GM12873 (cell line): ENCODE data around the gene TEAD4.

Experiments used
- TF ChIP-seq, protein P1 (sequence below): IDR thresholded peaks from 2 replicates; pipeline ENCODE4 v1.5.1; 2012; ENCODE audit warnings: low read depth, mild to moderate bottlenecking, moderate library complexity, low read length, control low read depth; ENCODE audit not compliant: insufficient read depth; ENCODE audit errors: missing control alignments

Gene TEAD4

DNA sequence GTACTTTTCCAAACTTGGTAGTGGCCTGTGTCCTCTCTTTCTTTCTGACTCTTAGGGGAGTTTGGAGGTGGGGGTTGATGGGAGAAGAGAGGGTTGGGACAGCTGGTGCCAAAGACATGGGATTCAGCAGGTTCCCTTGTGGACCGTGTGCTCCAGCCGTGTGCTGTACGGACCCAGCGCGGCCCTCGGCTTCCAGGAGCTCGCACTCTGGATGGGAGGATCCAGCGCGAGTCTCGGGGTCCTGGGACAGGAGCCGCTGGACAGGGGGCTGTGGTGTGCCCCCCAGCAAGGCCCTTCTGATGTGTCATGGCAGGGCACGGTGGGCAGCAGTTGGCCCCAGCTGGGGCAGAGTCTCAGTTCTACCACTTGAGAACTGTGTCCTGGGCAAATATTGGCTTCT is 73.0 kb downstream of the TEAD4 start:
- TF ChIP-seq, protein P1, sequence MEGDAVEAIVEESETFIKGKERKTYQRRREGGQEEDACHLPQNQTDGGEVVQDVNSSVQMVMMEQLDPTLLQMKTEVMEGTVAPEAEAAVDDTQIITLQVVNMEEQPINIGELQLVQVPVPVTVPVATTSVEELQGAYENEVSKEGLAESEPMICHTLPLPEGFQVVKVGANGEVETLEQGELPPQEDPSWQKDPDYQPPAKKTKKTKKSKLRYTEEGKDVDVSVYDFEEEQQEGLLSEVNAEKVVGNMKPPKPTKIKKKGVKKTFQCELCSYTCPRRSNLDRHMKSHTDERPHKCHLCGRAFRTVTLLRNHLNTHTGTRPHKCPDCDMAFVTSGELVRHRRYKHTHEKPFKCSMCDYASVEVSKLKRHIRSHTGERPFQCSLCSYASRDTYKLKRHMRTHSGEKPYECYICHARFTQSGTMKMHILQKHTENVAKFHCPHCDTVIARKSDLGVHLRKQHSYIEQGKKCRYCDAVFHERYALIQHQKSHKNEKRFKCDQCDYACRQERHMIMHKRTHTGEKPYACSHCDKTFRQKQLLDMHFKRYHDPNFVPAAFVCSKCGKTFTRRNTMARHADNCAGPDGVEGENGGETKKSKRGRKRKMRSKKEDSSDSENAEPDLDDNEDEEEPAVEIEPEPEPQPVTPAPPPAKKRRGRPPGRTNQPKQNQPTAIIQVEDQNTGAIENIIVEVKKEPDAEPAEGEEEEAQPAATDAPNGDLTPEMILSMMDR, result no peak

DNA sequence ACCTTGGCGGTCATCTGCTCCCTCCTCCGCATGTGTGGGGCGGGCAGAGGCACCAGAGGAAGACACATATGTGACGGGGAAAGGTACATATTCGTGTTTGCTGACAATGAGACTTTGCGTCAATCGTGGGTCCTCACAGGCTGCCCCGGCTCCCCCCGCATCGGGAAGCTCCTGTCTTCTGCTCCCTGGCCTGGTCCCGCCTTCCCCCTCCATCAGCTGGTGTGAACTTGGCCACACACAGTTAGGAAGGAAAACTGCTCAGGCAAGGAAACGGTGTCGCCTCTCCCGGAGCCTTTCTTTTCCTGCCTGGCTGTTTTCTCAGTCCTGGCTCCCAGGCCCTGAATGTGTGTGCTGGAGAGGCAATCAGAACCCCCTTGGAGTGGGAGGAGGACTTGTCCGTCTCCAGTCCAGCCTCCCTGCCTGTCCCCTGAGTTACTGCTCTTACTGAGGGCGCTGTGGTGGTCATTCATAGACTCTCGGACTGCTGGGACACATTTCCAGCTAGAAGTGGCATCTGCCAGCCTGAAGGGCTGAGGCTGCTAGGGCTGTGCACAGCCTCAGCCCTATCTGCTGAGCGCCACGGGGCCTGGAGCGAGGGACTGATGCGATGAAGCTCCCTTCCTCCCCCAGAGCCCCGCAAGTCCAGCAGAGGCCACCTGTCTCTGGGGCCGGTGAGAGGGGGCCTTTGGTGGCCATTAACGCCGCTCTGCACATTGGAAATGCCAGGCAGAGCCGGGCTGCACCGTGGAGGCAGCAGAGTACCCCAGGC is 73.8 kb downstream of the TEAD4 start:
- TF ChIP-seq, protein P1, result no peak

DNA sequence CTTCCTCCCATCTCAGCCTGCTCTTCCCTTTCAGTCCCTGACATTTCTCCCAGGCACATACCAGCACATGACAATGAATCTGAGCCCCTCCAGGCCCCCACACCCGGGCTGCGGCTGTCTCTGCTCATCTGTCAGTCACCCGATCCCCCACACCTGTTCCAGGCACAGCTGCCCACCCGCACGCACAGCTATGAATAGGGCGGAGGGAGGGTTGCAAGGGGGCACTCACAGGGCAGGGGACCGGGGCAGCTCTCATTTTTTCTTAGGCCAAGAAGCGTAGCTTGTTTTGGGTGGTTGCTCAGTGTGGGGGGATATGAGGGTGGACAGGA is 74.3 kb downstream of the TEAD4 start:
- TF ChIP-seq, protein P1, result no peak

DNA sequence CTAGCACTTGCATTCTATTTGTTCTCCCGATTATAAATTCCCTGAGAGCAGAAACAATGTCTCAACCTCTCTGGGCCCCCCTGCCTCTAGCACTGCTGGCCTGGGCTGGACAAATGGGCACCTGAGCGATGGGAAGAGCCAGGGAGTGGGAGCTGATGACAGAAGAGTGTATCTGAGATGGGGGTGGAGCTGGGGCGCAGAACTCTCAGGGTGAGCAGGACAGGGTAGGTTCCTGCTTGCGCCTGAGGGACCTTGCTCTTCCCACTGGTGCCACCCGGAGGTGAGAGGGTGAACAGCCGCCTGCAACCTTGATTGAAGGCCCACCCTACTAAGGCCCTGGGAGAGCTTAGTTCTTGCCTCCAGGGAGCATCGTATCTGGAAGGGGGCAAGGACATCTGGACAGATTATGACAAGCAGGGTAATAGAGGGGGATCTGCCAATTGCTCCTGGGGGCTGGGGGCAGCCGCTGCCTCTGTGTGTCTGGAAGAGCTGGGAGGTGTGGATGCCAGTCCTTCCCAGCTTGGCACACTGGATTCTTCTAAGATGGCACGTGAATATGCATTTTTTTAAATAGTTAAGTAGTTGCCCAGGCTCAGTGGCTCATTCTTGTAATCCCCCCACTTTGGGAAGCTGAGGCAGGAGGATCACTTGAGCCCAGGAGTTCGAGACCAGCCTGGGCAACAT is 75.0 kb downstream of the TEAD4 start:
- TF ChIP-seq, protein P1, result peak; percentile 90

DNA sequence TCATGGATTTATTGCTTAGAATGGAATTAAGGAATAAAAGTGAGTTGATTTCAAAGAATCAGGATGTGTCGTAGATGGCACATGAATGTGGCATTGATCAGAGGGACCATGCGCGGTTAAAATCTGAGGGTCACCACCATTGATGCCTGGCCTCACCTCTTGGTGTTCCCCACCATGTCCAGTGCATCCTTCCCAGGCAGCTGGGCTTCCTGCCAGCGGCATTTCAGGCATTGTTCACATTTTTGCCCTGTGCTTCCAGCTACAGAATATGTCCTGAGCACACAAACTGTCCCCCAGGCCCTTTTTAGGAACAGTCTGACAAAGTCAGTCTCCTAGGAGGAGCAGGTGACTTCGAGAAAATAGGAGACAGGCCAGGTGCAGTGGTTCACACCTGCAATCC is 76.0 kb downstream of the TEAD4 start:
- TF ChIP-seq, protein P1, result no peak

DNA sequence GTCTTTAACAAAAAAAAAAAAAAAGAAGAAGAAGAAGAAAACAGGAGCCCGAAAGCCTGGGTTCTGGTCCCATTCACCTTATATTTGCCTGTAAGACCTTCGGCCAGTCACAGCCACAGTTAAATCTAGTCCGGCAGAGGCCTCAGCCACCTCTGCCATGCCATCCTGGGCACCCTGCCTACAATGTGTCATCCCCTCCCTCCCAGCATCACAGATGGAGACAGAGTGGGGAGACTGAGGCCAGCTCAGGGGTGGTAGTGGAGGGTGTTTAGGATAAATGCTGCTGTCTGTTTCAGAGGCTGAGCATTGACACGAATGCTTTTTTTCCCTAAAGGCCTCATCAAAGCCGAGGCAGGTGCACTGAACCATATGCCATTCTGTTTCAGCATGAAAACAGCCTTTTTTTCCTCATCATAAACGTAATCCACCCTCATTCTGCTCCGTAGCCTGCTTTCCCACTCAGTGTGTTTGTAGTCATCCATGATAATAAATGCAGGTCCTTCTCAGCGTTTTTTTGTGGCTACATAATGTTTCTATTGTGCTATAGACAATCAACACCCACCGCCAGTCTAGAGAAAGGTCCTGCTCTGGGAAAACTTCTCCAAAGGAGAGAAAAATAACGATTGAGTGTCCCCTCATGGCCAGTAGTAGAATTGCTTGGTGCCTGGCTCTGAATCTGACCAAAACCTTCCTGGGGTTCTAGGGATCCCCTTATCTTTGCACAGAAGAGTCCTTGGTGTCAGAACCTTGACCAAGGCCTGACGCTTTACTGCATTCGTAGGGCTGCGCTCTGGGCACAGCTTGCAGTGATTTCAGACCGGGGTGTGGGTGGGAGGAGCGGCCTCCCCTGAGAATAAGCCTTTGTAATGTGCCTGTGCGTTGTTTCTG is 76.9 kb downstream of the TEAD4 start:
- TF ChIP-seq, protein P1, result peak; percentile 13
